ENCODE data around the gene RPS27A.
"Not testable (repeated sequence)": the region's sequence is repeated elsewhere in the genome, so short reads cannot be mapped to it uniquely, and the experiment has no call there.

Gene RPS27A

GRCh38 chr2:55259586-55259985 is 27.1 kb downstream of the RPS27A start:
- H3K9me3 Mint-ChIP-seq; intact Hi-C loops (cut with micrococcal nuclease); H3K4me3 Mint-ChIP-seq; H3K27ac Mint-ChIP-seq; H3K27me3 Mint-ChIP-seq; H3K4me1 Mint-ChIP-seq (ENCODE audit: low read depth): not testable (repeated sequence)
- peaks cover 84% of the 10 kb centered on the region for H3K36me3 Mint-ChIP-seq (ENCODE audit: low read depth)

DNA sequence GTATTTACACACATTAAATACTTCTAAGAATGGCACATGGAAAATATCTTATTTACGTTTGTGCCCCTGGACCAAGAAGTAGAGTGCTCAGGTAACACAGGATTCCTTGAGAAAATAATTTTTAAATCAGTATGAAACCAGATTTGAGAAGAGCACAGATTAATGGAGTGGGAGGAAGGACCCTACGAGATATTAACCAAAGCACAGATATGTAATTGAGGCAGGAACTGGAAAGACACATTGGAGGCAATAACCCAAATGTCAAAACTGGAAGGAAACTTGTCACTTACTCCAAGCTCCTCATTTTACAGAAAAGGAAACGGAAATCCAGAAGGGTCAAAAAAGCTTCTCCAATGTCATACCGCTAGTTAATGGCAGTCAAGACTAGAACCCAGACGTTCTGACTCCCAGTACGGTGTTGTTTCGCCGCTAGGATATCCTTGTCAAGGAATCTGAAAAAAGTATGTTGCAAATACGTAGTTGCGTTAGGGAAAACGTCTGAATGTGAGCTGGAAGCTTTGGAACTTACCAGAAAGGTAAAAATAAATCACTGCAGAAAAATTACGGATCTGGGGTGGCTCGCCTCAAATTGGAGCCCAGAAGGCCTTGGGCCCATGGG is 35.9 kb downstream of the RPS27A start:
- Mint-ChIP-seq H3K9me3 (no peaks in the 10 kb centered on the region), H3K27me3 (no peaks in the 10 kb centered on the region), H3K36me3 (ENCODE audit: low read depth) (peaks cover 39% of the 10 kb centered on the region), H3K4me3 (peak overlapping the region; percentile 93), H3K4me1 (ENCODE audit: low read depth) (peaks cover 5% of the 10 kb centered on the region), H3K27ac (peak overlapping the region; percentile 96)
- intact Hi-C loops (cut with micrococcal nuclease) = loop anchor here (5.0 kb wide), 1 partner anchor 36 kb away; the partner anchor contains the start of genes CLHC1 and RPS27A

GRCh38 chr2:55268907-55269644 is 36.6 kb downstream of the RPS27A start, which contains the start of gene MTIF2:
Gene MTIF2 (minus strand): TSS chr2:55269231. CDS start chr2:55263858, 5,373 bp downstream.
- H3K4me1 Mint-ChIP-seq (ENCODE audit: low read depth) = peaks cover 5% of the 10 kb centered on the region
- H3K4me3 Mint-ChIP-seq = peak within 1 kb of the TSS; percentile 93
- H3K27ac Mint-ChIP-seq = peak within 1 kb of the TSS; percentile 96
- no peaks in the 10 kb centered on the region for H3K9me3 Mint-ChIP-seq
- intact Hi-C loops (cut with micrococcal nuclease) = loop anchor here (1.0 to 5.0 kb wide), 2 partner anchors 13 to 37 kb away; partner anchors contain the start of genes CLHC1 and RPS27A
- H3K27me3 Mint-ChIP-seq = no peaks in the 10 kb centered on the region
- peaks cover 32% of the 10 kb centered on the region for H3K36me3 Mint-ChIP-seq (ENCODE audit: low read depth)

DNA sequence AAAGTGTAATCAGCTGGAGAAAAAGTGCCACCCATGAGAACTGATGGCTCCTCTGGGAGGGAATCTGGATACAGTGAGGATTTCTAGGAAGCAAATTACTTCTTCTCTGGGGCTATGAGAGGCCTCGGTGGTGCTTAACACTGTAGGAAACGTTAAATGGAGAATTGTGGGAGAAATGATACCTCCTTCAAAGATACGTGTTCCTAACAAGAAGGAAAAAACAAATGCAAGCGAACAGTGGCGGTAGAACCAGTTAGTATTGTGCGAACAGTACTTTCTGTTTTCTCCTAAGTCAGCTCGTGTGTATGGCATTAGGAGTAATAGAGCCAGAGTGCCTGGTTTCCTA is 37.1 kb downstream of the RPS27A start:
- Mint-ChIP-seq H3K27me3 (no peaks in the 10 kb centered on the region), H3K27ac (peak overlapping the region; percentile 96), H3K9me3 (no peaks in the 10 kb centered on the region), H3K4me1 (ENCODE audit: low read depth) (peaks cover 5% of the 10 kb centered on the region), H3K36me3 (ENCODE audit: low read depth) (peaks cover 27% of the 10 kb centered on the region), H3K4me3 (peak overlapping the region; percentile 93)
- intact Hi-C loops (cut with micrococcal nuclease) = loop anchor here (1.0 to 5.0 kb wide), 2 partner anchors 13 to 37 kb away; partner anchors contain the start of genes CLHC1 and RPS27A

DNA sequence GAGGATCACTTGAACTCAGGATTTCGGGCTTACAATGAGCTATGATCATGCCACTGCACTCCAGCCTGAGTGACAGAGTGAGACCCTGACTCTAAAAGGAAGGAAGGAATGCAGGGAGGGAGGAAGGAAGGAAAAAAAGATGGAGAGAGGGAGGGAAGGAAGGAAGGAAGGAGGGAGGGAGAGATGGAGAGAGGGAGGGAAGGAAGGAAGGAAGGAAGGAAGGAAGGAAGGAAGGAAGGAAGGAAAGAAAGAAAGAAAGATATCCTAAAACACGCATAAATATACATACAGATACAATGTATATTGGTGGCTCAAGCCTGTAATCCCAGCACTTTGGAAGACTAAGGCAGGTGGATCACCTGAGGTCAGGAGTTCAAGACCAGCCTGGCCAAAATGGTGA is 41.9 kb downstream of the RPS27A start:
- intact Hi-C loops (cut with micrococcal nuclease); H3K4me1 Mint-ChIP-seq (ENCODE audit: low read depth); H3K4me3 Mint-ChIP-seq: not testable (repeated sequence)

GRCh38 chr2:55277310-55277709 is 44.8 kb downstream of the RPS27A start:
- Mint-ChIP-seq H3K27ac (no peak overlapping the region), H3K4me3 (no peak overlapping the region)
- intact Hi-C loops (cut with micrococcal nuclease) = no loop called here

More for the DNA sequence above, 41.9 kb downstream of the RPS27A start:
- H3K27me3 Mint-ChIP-seq; H3K27ac Mint-ChIP-seq; H3K36me3 Mint-ChIP-seq (ENCODE audit: low read depth); H3K9me3 Mint-ChIP-seq: not testable (repeated sequence)

DNA sequence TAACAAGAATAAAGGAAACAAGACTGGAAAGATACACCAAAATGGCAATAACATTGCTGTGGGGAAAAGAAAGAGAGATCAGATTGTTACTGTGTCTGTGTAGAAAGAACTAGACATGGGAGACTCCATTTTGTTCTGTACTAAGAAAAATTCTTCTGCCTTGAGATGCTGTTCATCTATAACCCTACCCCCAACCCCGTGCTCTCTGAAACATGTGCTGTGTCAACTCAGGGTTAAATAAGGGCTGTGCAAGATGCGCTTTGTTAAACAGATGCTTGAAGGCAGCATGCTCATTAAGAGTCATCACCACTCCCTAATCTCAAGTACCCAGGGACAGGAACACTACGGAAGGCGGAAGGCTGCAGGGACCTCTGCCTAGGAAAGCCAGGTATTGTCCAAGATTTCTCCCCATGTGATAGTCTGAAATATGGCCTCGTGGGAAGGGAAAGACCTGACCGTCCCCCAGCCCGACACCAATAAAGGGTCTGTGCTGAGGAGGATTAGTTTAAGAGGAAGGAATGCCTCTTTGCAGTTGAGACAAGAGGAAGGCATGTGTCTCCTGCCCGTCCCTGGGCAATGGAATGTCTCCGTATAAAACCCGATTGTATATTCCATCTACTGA is 46.8 kb downstream of the RPS27A start:
- H3K36me3 Mint-ChIP-seq (ENCODE audit: low read depth); intact Hi-C loops (cut with micrococcal nuclease); H3K27me3 Mint-ChIP-seq; H3K9me3 Mint-ChIP-seq; H3K4me3 Mint-ChIP-seq; H3K4me1 Mint-ChIP-seq (ENCODE audit: low read depth); H3K27ac Mint-ChIP-seq: not testable (repeated sequence)

More at GRCh38 chr2:55277310-55277709, 44.8 kb downstream of the RPS27A start:
- Mint-ChIP-seq H3K36me3 (ENCODE audit: low read depth) (no peaks in the 10 kb centered on the region), H3K9me3 (no peaks in the 10 kb centered on the region), H3K27me3 (no peaks in the 10 kb centered on the region), H3K4me1 (ENCODE audit: low read depth) (no peaks in the 10 kb centered on the region)

DNA sequence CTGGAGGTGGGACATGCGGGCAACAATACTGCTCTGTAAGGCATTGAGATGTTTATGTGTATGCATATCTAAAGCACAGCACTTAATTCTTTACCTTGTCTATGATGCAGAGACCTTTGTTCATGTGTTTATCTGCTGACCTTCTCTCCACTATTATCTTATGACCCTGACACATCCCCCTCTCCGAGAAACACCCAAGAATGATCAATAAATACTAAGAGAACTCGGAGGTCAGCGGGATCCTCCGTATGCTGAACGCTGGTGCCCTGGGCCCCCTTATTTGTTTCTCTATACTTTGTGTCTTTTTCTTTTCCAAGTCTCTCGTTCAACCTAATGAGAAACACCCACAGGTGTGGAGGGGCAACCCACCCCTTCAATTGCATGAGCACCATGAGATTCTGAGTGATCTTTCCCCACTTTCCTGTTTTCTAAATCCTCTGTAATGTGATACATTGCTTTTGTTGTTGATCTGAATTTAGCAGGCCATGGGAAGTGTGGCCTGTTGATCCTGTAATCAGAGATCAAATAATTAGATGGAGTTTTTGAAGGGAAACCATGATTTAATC is 47.5 kb downstream of the RPS27A start:
- intact Hi-C loops (cut with micrococcal nuclease); H3K36me3 Mint-ChIP-seq (ENCODE audit: low read depth); H3K9me3 Mint-ChIP-seq; H3K4me1 Mint-ChIP-seq (ENCODE audit: low read depth); H3K4me3 Mint-ChIP-seq; H3K27ac Mint-ChIP-seq; H3K27me3 Mint-ChIP-seq: not testable (repeated sequence)

GRCh38 chr2:55280851-55281546 is 48.5 kb downstream of the RPS27A start:
- intact Hi-C loops (cut with micrococcal nuclease); H3K9me3 Mint-ChIP-seq: not testable (repeated sequence)

DNA sequence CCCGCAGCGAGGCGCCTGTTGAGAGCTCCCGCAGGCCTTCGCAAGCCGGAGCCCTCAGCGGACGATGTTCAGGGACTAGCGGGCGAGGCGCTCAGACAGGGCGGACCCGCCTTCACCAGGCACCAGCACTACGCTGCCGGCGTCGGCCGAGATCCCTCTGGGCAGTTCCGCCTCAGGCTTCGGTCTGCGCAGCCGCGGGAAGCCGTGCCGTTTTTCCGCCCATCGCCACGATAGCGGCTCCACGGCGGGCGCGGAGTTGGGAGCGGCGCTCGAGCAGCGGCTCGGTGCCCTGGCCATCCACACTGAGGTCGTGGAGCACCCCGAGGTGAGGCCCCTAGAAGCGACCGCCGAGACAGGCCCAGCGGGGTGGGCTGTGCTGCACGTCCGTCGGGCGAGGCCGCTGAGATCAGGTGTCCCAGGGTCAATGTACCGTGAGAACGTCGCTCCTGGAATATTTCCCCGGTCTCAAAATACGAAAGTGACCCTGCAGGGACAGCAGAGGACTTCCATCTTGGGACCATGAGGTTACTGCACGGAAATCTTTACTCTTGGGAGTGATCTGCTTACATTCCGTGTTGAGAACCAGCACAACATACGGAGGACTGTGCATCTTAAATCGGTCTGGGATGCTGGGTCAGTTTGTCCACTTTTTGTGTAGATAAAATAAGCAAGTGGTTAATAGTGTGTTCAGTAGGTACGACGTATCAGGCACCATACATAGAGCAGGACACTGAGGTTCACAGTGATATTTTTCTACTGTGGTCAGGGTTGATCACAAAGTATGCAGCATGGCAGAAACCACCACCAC is 49.8 kb downstream of the RPS27A start:
- Mint-ChIP-seq H3K36me3 (ENCODE audit: low read depth) (peaks cover 30% of the 10 kb centered on the region), H3K27ac (peak overlapping the region; percentile 97), H3K27me3 (no peaks in the 10 kb centered on the region), H3K9me3 (no peaks in the 10 kb centered on the region), H3K4me1 (ENCODE audit: low read depth) (peaks cover 6% of the 10 kb centered on the region), H3K4me3 (peak overlapping the region; percentile 80)
- intact Hi-C loops (cut with micrococcal nuclease) = loop anchor here (1.0 kb wide), 1 partner anchor 13 kb away; the partner anchor contains the start of gene MTIF2

More at GRCh38 chr2:55280851-55281546, 48.5 kb downstream of the RPS27A start:
- Mint-ChIP-seq H3K36me3 (ENCODE audit: low read depth) (peaks cover 18% of the 10 kb centered on the region), H3K27ac (peak overlapping the region; percentile 97)
- H3K27me3 Mint-ChIP-seq; H3K4me3 Mint-ChIP-seq; H3K4me1 Mint-ChIP-seq (ENCODE audit: low read depth): not testable (repeated sequence)

GRCh38 chr2:55283083-55283482 is 50.6 kb downstream of the RPS27A start:
- Mint-ChIP-seq H3K27me3 (no peaks in the 10 kb centered on the region), H3K4me3 (no peak overlapping the region), H3K9me3 (no peaks in the 10 kb centered on the region), H3K4me1 (ENCODE audit: low read depth) (peaks cover 6% of the 10 kb centered on the region), H3K36me3 (ENCODE audit: low read depth) (peaks cover 31% of the 10 kb centered on the region), H3K27ac (no peak overlapping the region)
- intact Hi-C loops (cut with micrococcal nuclease) = no loop called here

All from dendritic cell treated with granulocyte-macrophage colony-stimulating factor and Interleukin-4, amounts not matched to agents 40 ng/mL and 50 ng/mL, for 4 days (primary cell).